Type B pancreatic cell (in vitro differentiated cells): ENCODE measurements around the gene LIMS1. TPM values are rescaled to one million over a fixed set of nuclear protein-coding genes. Genes with fewer than 3 reads are reported as not detected.

Source experiments
- DNase-seq: peaks from one replicate; pipeline ENCODE4 v3.0.0; 2021; ENCODE audit warnings: mixed read lengths; ENCODE audit not compliant: unreplicated experiment; ENCODE audit errors: extremely low spot score
- H3K27ac Mint-ChIP-seq: 2 replicates; pipeline ENCODE4 v1.8.0; 2021; ENCODE audit warnings: mild to moderate bottlenecking, mixed read lengths
- H3K27me3 Mint-ChIP-seq: 2 replicates; pipeline ENCODE4 v1.8.0; 2021; ENCODE audit warnings: mixed read lengths
- H3K36me3 Mint-ChIP-seq: 2 replicates; pipeline ENCODE4 v1.8.0; 2021; ENCODE audit warnings: mixed read lengths
- H3K4me1 Mint-ChIP-seq: one replicate; pipeline ENCODE4 v1.8.0; 2021; ENCODE audit warnings: mixed read lengths; ENCODE audit not compliant: unreplicated experiment
- H3K4me3 Mint-ChIP-seq: 2 replicates; pipeline ENCODE4 v1.8.0; 2021; ENCODE audit warnings: mild to moderate bottlenecking, mixed read lengths
- H3K9me3 Mint-ChIP-seq: 2 replicates; pipeline ENCODE4 v1.8.0; 2021; ENCODE audit warnings: mixed read lengths
- total RNA-seq: library from RNA; stranded (reverse); gene quantifications from 2 replicates; pipeline ENCODE4 v1.2.1, GENCODE V29; 2021; ENCODE audit warnings: low replicate concordance
- TF ChIP-seq, protein P1 (sequence below): fragments of 200-600 bp; sonication (generic); conservative IDR thresholded peaks from 2 replicates; pipeline ENCODE4 v1.5.0; 2021; ENCODE audit warnings: antibody characterized with exemption, mild to moderate bottlenecking

Gene LIMS1
- total RNA-seq, 1 donor from 2014 or later: 43.5 TPM

DNA sequence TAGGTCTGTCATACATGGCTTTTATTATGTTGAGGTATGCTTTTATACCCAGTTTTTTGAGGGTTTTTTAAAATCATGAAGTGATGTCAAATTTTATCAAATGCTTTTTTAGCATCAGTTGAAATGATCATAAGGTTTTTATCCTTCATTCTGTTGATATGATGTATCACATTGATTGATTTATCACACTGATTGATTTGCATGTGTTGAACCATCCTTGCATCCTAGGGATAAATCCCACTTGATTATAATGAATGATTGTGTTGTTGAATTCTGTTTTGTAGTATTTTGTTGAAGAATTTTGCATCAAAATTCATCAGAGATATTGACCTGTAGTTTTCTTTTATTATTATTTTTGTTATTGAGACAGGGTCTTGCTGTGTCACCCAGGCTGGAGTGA is 68.2 kb downstream of the LIMS1 start:
- DNase-seq: no peak
- TF ChIP-seq, protein P1, sequence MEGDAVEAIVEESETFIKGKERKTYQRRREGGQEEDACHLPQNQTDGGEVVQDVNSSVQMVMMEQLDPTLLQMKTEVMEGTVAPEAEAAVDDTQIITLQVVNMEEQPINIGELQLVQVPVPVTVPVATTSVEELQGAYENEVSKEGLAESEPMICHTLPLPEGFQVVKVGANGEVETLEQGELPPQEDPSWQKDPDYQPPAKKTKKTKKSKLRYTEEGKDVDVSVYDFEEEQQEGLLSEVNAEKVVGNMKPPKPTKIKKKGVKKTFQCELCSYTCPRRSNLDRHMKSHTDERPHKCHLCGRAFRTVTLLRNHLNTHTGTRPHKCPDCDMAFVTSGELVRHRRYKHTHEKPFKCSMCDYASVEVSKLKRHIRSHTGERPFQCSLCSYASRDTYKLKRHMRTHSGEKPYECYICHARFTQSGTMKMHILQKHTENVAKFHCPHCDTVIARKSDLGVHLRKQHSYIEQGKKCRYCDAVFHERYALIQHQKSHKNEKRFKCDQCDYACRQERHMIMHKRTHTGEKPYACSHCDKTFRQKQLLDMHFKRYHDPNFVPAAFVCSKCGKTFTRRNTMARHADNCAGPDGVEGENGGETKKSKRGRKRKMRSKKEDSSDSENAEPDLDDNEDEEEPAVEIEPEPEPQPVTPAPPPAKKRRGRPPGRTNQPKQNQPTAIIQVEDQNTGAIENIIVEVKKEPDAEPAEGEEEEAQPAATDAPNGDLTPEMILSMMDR: no peak
- H3K4me3 Mint-ChIP-seq: no peak overlapping the region
- no peak overlapping the region for H3K27ac Mint-ChIP-seq
- no peaks in the 10 kb centered on the region for H3K27me3 Mint-ChIP-seq
- H3K9me3 Mint-ChIP-seq: no peaks in the 10 kb centered on the region
- peaks cover 4% of the 10 kb centered on the region for H3K4me1 Mint-ChIP-seq
- peaks cover 8% of the 10 kb centered on the region for H3K36me3 Mint-ChIP-seq

GRCh38 chr2:108604196-108604595 is 69.9 kb downstream of the LIMS1 start:
- Mint-ChIP-seq H3K36me3 (peaks cover 8% of the 10 kb centered on the region), H3K4me1 (peaks cover 10% of the 10 kb centered on the region), H3K27ac (no peak overlapping the region), H3K9me3 (no peaks in the 10 kb centered on the region), H3K27me3 (no peaks in the 10 kb centered on the region), H3K4me3 (no peak overlapping the region)
- TF ChIP-seq, protein P1: no peak
- DNase-seq: no peak

DNA sequence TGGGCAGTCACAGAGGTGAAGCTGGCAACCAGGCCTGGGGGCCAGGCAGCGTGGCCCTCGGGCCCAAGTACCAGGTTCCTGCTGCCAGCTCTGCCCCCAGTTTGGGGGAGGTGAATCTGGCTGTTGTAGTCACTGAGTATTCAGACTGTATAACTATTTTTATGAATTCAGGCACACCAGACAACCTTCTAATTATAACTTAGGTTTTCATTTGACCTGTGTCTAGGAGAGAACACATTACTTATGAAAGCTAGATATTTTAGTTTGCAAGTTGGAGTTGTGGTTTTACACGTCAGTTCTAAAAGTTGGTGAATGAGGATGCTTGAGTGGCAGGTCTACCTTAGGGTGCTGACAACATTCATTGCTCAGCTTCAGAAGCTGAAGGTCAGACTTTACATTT is 71.7 kb downstream of the LIMS1 start:
- no peak for DNase-seq
- no peak overlapping the region for H3K4me3 Mint-ChIP-seq
- peaks cover 8% of the 10 kb centered on the region for H3K36me3 Mint-ChIP-seq
- H3K27ac Mint-ChIP-seq: no peak overlapping the region
- no peaks in the 10 kb centered on the region for H3K27me3 Mint-ChIP-seq
- TF ChIP-seq, protein P1: no peak
- peaks cover 15% of the 10 kb centered on the region for H3K4me1 Mint-ChIP-seq
- H3K9me3 Mint-ChIP-seq: no peaks in the 10 kb centered on the region

- DNase-seq: no peak
- H3K36me3 Mint-ChIP-seq: peaks cover 5% of the 10 kb centered on the region
- TF ChIP-seq, protein P1: peak; percentile 74
- no peaks in the 10 kb centered on the region for H3K9me3 Mint-ChIP-seq
- H3K27ac Mint-ChIP-seq: no peak overlapping the region
- H3K4me3 Mint-ChIP-seq: no peak overlapping the region
- H3K4me1 Mint-ChIP-seq: peaks cover 23% of the 10 kb centered on the region
- H3K27me3 Mint-ChIP-seq: no peaks in the 10 kb centered on the region
Measured at GRCh38 chr2:108607706-108608301, 73.5 kb downstream of the LIMS1 start.

DNA sequence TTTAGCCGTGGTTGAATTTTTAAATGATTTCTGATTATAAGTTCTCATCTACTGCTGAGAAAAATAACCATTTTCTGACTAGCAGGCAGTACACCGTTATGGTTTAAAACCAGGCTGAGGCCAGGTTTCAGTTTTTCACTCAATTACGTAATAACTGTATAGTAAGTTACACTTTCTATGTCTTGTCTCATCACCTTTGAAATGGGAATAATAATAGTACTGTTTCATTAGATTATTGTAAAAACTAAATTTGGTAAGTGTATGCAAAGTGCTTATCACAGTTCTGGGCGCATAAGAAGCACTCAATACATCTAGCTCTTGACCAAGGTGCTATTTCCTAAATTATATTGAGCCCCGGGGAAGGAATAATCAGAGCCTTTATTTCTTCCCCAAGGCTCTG is 76.8 kb downstream of the LIMS1 start:
- Mint-ChIP-seq H3K4me1 (peaks cover 46% of the 10 kb centered on the region), H3K9me3 (no peaks in the 10 kb centered on the region), H3K27me3 (no peaks in the 10 kb centered on the region), H3K36me3 (no peaks in the 10 kb centered on the region), H3K27ac (no peak overlapping the region), H3K4me3 (no peak overlapping the region)
- TF ChIP-seq, protein P1: no peak
- DNase-seq: no peak

DNA sequence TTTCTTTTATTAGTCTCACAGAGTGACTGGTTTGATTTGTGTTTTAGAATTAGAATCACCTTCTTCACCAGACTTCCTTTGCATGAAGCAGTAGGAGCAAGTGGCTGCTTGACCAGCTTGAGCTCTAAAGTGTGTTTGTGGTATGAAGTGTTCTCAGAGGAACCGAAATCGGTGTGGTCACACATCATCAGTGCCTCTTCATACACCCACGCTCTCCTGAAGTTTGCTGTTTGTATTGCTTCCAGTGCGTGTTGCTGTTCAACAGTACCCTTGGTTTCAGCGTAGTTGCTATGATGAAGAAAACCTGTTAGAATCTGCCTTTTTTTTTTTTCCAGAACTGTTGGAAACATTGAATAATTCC is 77.9 kb downstream of the LIMS1 start:
- H3K4me1 Mint-ChIP-seq: peaks cover 52% of the 10 kb centered on the region

More for the DNA sequence above, 77.9 kb downstream of the LIMS1 start:
- Mint-ChIP-seq H3K4me3 (no peak overlapping the region), H3K9me3 (no peaks in the 10 kb centered on the region), H3K36me3 (no peaks in the 10 kb centered on the region), H3K27me3 (no peaks in the 10 kb centered on the region), H3K27ac (no peak overlapping the region)
- no peak for DNase-seq
- TF ChIP-seq, protein P1: no peak
